ENCODE results near the gene ATP2B3. TPM values are rescaled to one million over a fixed set of nuclear protein-coding genes. Genes with fewer than 3 reads are reported as not detected.
"Not testable (repeated sequence)": the region's sequence is repeated elsewhere in the genome, so short reads cannot be mapped to it uniquely, and the experiment has no call there.

Gene ATP2B3
- total RNA-seq, 1 donor from 2014 or later, result not detected

- no peak for DNase-seq (ENCODE audit: low read depth, low spot score)
Observed at GRCh38 chrX:153592966-153593688, 75.7 kb downstream of the ATP2B3 start.

DNA sequence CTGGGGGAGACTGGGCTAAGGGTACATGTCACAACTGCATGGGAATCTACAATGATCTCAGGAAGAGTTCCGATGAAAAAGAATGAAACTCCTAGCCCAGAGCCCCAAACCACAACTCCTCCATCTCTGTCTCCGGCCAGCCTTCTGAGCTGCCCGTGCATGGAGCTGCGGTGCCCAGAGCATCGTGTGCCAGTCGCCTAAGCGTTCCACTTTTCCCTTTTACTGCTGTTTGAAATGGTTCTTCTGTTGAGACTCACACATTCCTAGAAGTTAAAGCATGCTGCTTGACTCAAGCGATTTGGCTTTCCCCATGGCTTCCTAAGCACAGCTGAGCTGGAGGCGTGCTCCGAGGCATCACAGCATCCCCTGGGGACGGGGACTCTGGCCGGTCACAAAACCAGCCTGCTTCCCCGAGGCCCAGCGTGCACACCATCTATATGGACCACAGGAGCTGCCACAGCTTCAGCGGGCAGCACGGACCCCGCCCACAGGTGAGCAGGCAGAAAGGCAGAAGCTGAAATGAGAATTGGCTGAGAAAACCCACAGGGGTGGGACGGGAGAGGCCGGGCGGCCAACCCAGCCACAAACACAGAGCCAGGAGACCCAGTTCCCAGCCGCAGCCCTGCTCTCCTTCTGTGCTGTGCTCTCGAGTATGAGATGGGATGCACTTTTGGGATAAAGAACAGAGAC lies 76.5 kb downstream of the ATP2B3 start:
- no peak for DNase-seq (ENCODE audit: low read depth, low spot score)

- DNase-seq (ENCODE audit: low read depth, low spot score), result no peak
Observed at GRCh38 chrX:153595387-153595786, 77.9 kb downstream of the ATP2B3 start.

DNA sequence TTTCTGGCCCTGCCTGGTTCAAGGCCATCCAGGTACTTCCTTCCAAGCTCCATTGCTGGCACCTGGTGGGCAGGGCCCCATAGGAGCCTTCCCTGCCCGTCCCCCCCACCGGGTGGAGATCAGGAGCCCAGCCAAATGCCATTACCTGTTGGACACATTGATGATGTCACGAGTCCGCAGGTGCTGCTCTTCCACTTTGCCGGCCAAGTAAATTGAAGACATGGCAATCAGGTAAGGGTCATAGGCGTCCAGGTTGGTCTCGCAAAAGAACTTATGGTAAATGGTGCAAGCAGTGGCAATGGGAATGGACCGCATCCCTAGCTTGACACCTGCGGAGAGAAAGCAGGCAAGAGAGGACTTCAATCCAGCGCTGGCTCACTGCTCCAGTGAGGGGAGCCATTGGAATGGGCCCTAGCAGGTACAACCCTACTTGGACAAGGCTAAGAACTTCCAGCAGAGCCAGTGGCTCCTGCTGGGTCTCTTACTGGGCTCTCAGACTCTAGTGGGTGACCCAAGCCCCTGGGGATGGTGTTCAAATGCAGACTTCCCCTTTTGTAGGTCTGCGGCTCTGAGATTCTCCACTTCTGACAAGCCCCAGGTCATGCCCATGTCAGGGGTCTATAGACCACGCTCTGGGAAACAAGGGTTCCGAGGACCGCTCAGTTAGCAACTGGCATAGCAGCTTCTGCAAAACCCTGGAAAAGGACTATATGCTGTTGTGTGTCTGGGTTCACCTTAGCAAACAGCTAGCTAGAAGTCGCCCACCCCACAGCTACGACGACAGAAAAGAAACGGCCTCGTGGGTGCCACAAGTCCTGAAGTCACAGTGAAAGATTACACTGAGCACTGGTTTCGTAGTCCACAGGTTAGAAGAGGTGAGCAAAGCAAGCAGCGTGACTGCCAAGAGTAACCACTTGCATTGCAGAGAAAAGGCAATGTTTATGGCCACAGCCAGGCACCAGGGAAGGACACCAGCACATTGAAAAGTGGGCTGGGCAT lies 78.7 kb downstream of the ATP2B3 start:
- DNase-seq (ENCODE audit: low read depth, low spot score), result no peak

DNA sequence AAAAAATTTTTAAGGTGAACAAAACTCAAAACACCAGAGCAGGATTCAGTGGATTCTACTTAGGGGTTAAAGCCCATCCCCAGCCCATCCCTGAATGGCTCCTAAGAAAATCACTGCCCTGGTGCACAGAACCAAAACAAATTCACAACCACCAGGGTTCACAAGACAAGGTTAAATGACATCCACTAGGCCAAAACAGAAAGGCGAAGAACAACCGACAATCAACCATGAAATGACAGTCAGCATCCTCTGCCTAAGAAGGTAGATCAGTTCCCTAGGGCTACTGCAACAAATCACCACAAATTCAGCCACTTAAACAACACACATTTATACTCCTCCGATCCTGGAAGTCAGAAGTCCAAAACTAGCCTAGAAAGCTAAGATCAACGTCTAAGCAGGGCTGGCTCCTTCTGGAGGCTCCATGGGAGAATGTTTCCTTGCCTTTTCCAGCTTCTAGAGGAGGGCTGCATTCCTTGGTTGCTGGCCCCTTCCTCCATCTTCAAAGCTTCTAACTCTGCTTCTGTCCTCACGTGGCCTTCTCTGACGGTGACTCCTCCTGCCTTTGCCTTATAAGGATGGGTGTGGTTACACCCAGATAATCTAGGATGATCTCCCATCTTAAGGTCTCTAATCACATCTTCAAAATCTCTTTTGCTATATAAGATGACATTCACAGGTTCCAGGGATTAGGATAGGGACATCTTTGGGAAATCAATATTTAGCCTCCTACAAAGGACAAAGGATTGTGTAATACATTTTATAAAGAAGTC lies 79.7 kb downstream of the ATP2B3 start:
- no peak for DNase-seq (ENCODE audit: low read depth, low spot score)

DNA sequence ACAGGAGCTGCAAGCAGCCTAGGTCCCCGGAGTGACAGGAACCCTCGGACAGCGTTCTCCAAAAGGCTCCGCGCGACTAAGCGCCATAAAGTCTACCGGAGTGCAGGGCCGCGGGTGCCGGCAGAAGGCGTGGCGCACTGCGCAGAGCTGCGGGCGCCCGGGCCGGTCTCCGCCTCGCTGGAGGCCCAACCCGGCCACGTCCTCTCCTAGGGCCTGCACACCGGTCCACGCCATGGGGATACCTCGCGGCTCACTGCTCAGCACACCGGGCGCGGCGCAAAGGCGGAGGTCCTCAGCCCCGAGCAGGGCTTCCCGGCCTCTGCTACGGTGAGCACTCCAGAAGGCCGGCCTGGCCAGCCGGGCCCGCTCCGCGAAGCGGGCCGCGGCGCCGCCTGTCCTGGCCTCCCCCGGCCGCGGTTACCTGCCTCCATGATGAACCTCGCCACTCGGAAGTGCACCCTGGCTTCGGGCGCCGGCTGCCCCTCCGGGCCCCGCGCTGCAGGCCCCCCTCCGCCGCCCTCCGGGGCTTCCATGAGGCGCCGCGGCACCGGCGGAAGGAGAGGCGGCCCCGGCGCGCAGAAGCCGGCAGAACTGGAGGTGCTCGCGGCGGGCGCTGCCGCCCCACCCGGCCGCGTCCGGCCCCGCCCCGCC lies 81.2 kb downstream of the ATP2B3 start, which contains the start of gene CCNQ:
CCNQ (minus strand) TSS at position 599 of the 651 bp plus-strand sequence; CDS start at position 533, 66 bp downstream.
- DNase-seq (ENCODE audit: low read depth, low spot score), result no peak

GRCh38 chrX:153599192-153600031 lies 82.0 kb downstream of the ATP2B3 start:
- DNase-seq (ENCODE audit: low read depth, low spot score), result peak; percentile 27

DNA sequence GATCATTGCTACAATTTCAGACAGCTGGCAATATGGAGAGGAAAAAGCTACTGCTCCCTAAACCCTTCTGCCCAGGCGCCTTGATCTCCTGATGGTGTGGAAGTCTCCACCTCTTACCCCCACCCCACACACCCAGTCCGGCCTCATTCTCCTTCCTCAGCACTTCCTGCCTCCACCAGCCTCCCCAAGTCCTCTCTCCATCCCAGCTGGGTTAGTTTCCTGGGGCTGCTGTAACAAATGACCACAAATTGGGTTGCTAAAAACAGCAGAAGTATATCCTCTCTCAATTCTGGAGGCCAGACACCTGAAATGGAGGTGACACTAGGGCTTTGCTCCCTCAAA lies 82.6 kb downstream of the ATP2B3 start:
- no peak for DNase-seq (ENCODE audit: low read depth, low spot score)

GRCh38 chrX:153600921-153601320 lies 83.5 kb downstream of the ATP2B3 start:
- DNase-seq (ENCODE audit: low read depth, low spot score), result no peak

DNA sequence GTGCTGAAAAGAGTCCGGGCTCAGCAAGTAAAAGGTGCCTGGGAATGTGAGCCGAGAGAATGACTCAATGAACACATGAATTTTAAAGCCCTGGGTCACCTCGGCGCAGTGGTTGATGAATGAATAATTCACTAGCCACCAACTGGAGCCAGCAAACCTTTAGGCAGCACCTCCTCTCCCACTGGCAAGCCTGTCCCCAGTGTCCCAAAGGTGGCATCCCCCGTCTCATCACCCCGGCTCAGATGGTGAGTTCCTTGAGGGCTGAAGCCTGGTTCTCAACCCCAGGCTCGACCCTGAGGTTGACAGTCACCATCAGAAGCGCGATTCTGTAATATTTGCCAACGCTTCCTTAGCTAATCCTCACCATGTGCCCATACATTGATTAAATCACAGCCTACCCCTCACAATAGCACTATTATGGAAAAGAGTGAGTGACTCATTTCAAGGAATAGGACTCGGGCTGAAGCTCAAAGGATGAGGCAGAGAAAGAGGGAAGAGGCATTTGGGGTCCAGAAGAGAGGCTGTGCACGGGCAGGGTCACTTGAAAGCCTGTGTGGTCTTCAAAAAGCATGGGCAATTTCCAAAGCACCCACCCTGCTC lies 84.2 kb downstream of the ATP2B3 start:
- DNase-seq (ENCODE audit: low read depth, low spot score), result no peak

DNA sequence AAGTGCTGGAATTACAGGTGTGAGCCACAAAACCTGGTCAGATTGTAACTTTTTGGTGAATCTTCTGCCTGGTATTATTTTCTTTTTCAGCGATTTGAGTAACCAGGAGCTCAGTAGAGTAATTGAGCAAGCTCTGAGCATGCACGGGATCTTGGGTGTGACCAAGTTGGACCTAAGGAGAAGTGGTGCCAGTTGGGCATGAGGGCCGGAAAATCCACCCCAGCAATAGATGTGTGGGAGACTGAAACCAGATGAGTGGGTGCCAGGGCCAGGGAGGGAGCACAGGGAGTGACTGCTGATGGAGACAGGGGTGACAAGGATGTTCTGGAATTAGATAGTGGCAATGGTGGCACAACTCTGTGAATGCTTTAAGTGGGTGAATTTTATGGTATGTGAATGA lies 85.2 kb downstream of the ATP2B3 start:
- no peak for DNase-seq (ENCODE audit: low read depth, low spot score)

DNA sequence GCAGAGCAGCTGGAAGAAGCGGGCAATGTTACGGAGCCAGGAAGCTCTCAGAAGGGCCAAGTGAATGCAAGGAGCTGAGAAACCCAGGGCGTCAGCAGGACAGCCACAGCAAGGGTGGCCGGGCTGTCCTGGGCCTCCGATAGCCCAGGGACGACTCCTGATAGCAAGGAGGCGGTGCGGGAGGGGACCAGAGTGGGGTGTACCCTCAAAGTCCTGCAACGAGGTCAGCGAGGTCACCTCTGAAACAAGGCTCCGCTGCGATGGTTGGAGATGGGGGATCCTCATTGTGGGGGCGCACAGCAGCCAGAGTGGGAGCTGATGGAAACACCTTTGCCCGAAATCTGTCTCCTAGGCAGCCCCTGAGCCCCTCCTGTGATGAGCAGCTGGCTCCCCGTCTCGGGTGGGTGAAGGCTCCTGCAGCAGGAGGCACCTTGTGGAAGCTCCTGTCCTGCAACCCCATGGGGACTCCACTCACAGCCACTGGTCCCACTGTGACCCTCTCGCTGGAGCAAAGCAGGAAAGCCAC lies 85.8 kb downstream of the ATP2B3 start:
- no peak for DNase-seq (ENCODE audit: low read depth, low spot score)

- DNase-seq (ENCODE audit: low read depth, low spot score), result not testable (repeated sequence)
Observed at GRCh38 chrX:153604666-153605380, 87.4 kb downstream of the ATP2B3 start.

DNA sequence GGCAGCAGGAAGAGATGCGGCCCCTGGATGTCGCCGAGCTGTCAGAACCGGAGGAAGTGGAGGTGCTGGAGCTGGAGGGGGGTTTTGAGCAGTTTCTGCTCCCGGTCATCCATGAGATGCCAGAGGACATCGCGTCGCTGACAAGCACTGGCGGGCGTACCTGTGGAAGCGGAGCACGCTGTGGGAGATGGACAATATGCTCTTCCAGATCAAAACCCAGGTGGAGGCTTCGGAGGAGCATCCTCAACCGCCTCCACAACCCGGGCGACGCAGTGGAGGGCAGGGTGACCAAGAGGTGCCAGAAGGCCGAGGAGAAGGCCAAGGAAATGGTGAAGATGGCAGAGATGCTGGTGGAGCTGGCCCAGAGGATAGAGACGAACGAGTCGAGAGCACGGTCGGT lies 89.1 kb downstream of the ATP2B3 start:
- no peak for DNase-seq (ENCODE audit: low read depth, low spot score)

- no peak for DNase-seq (ENCODE audit: low read depth, low spot score)
Observed at GRCh38 chrX:153608376-153608775, 90.9 kb downstream of the ATP2B3 start.

- DNase-seq (ENCODE audit: low read depth, low spot score), result no peak
Observed at GRCh38 chrX:153608806-153609205, 91.4 kb downstream of the ATP2B3 start.

DNA sequence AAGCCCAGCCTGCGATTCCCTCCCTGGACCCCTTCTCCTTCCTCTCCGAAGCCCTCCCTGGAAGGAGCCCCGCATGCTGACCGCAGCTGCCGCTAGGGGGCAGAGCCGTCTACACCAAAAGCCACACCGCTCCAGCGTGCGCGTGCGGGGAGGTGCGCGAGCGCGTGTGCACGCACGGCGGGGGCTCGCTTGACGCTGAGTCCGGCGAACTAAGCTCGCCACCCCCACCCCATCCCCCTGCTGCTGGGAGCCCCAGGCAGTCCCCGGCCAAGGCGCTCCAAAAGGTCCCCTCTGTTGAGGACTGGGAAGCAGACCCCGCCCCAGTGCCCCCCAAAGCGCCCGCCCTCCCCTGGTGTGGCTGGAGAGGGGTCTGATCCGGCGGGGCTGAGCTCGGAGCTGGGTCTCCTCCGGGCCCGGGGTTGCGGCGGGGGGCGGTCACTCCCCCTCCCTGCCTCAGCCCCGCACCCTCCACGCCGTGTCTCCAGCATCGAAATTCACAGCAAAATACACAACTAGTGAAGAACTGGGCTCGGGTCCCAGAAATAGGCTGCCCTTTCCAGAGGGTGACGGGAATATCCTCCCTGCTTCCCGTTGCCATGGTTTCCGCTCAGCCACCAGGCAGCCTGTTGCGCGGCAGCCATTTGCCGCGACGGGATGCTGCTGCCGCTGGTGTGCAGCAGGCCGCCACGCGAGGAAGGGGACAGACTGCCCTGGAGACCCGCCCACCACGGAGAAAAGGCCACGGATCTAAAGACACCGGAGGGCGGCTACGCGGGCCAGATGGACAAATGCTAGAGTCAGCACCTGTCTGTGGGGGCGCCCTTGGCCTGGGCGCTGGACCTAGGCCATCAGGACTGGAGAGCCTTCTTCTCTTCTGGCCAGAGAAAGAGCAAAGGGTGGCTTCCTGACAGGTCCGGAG lies 92.7 kb downstream of the ATP2B3 start:
- DNase-seq (ENCODE audit: low read depth, low spot score), result peak; percentile 22
